Gastroesophageal sphincter (tissue), 3 donors: ENCODE data around the gene APOC4.

ENCODE experiments used
- POLR2A ChIP-seq, 2 donors: fragments of 450-650 bp; IDR thresholded peaks; one replicate each; pipeline ENCODE4 v1.6.1; 2017; ENCODE audit warnings: antibody characterized with exemption in 2 of 2, mild to moderate bottlenecking in 2 of 2, moderate library complexity in 1 of 2
- POLR2AphosphoS5 ChIP-seq: sonication (generic); formaldehyde crosslinking; IDR thresholded peaks from one replicate; pipeline ENCODE4 v1.6.1; 2017; ENCODE audit warnings: antibody characterized with exemption
- TF ChIP-seq, protein P1 (sequence below), 4 experiments: fragments of 200-600 bp in 2 of 4; fragments of 450-650 bp in 2 of 4; sonication (generic) in 1 of 4; IDR thresholded peaks; one replicate each; pipeline ENCODE4 v1.5.1; 2017 to 2019; ENCODE audit warnings: antibody characterized with exemption in 4 of 4, mild to moderate bottlenecking in 2 of 4, moderate library complexity in 2 of 4

DNA sequence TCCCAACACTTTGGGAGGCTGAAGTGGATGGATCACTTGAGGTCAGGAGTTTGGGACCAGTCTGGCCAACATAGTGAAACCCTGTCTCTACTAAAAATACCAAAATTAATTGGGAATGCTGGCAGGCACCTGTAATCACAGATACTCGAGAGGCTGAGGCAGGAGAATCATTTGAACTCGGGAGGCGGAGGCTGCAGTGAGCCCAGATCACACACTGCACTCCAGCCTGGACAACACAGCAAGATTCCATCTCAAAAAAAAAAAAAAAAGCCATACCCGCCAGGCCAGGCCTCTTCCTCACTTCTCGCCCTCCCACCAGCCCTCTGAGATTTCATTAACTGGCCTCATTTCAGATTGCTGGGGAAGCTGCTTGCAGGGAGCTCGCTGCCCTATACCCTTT is 51.5 kb downstream of the APOC4 start:
- TF ChIP-seq, protein P1, sequence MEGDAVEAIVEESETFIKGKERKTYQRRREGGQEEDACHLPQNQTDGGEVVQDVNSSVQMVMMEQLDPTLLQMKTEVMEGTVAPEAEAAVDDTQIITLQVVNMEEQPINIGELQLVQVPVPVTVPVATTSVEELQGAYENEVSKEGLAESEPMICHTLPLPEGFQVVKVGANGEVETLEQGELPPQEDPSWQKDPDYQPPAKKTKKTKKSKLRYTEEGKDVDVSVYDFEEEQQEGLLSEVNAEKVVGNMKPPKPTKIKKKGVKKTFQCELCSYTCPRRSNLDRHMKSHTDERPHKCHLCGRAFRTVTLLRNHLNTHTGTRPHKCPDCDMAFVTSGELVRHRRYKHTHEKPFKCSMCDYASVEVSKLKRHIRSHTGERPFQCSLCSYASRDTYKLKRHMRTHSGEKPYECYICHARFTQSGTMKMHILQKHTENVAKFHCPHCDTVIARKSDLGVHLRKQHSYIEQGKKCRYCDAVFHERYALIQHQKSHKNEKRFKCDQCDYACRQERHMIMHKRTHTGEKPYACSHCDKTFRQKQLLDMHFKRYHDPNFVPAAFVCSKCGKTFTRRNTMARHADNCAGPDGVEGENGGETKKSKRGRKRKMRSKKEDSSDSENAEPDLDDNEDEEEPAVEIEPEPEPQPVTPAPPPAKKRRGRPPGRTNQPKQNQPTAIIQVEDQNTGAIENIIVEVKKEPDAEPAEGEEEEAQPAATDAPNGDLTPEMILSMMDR (IDR thresholded peaks at IDR 0.05), result no peak
- TF ChIP-seq POLR2A (IDR thresholded peaks at IDR 0.05) (no peak), POLR2AphosphoS5 (no peak)
